Measurements from ENCODE around the gene BCDIN3D.

BCDIN3D gene

DNA sequence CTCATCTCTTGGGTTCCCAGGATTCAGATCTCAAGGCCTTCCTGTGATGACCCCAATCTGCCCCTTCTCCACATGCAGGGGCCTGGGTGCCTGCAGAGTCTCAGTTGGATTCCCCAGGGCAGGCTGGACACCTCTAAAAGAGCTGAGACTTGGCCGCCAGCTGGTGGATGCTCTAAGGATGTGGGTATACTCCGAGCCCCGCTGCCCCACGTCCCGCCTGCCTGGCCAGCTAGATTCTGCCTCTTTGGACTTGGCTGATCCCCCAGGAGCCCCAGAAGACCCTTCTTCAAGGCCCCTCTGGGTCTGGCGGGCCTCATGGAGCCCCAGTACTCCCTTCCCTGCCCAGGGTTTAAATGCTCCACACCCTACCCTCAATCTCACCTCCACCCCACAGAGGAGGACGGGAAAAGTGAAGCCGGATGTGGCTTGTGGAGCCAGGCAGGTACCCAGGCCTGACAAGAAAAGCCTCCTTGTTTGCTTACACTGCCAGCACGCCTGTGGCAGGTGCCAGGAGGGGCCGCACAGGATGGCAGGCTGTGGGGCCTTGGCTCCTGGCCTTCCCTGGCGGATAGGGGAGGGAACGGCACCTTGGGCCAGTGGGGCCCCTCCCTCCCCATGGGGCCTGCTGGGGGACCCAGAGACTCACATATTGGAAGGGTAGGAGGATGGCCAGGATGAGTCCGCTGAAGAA is 45.7 kb upstream of the BCDIN3D start:
- no peak for DNase-seq (ENCODE audit: low spot score)
- in situ Hi-C loops (cut with MboI; ENCODE audit: low pct_unique_long_range_greater_than_20kb, low sequenced_read_pairs, unreplicated experiment), result no loop called here

DNA sequence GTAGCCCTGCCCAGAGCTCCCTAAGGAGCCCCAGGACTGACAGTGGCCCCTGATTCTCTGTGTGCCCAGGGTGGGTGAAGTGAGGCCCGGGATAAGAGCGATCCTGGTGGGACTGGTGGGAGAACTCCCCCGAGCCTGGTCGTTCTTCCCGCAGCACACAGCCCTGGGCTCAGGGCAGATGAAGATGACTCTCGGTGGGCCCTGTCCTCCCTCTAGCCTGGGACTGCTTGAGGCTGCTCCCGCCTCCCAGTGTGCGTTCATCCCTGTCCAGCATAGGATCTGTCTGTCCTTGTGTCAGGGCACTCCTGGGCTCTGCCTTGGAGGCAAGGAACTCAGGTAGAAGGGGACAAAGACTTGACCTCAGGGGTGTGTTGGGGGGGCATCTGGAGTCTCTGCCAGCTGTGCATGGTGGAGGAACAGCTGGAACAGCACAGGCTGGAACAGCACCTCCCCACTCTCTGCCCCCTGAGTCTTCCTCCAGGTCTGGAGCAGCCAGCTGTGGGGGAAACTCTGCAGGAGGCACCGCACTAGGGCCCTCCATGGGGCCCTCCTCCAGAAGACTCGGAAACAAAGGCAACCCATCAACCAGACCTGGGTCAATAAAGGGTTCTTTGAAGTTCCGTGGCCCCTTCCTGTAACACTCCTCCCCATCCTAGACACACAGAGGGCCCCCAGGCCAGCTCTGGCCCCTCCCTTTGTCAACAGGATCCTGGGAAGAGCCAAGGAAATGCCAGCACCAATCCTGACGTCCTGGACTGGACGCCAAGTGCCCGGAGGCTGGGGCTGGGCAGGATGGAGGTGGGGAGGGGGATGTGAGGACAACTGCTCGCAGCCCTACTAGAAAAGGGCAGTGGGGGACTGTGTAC is 44.9 kb upstream of the BCDIN3D start:
- no peak for DNase-seq (ENCODE audit: low spot score)
- TF ChIP-seq, protein P1, sequence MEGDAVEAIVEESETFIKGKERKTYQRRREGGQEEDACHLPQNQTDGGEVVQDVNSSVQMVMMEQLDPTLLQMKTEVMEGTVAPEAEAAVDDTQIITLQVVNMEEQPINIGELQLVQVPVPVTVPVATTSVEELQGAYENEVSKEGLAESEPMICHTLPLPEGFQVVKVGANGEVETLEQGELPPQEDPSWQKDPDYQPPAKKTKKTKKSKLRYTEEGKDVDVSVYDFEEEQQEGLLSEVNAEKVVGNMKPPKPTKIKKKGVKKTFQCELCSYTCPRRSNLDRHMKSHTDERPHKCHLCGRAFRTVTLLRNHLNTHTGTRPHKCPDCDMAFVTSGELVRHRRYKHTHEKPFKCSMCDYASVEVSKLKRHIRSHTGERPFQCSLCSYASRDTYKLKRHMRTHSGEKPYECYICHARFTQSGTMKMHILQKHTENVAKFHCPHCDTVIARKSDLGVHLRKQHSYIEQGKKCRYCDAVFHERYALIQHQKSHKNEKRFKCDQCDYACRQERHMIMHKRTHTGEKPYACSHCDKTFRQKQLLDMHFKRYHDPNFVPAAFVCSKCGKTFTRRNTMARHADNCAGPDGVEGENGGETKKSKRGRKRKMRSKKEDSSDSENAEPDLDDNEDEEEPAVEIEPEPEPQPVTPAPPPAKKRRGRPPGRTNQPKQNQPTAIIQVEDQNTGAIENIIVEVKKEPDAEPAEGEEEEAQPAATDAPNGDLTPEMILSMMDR (IDR thresholded peaks at IDR 0.05; ENCODE audit: extremely low read depth, insufficient read depth, missing control alignments), result no peak
- in situ Hi-C loops (cut with MboI; ENCODE audit: low pct_unique_long_range_greater_than_20kb, low sequenced_read_pairs, unreplicated experiment), result no loop called here

More for the DNA sequence above, 45.7 kb upstream of the BCDIN3D start:
- TF ChIP-seq, protein P1 (IDR thresholded peaks at IDR 0.05; ENCODE audit: extremely low read depth, insufficient read depth, missing control alignments), result no peak

DNA sequence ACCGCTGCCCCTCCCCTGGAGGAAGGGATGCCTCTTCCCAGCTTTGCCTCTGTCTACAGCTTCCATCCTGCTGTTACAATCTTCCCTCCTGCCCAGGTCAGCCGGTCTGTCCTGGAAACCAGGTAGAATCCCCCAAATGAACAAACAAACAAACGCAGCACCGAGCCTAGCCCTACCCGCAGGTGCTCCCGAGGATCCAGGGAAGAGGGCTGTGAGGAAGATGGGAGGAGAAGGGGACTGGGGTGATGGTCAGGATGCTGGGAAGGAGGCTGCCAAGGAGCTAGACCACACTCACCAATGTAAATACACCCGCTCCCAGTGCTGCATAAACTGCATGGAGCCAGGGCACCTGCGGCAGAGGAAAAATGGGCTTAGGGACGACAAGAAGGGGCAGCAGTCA is 44.2 kb upstream of the BCDIN3D start:
- in situ Hi-C loops (cut with MboI; ENCODE audit: low pct_unique_long_range_greater_than_20kb, low sequenced_read_pairs, unreplicated experiment), result no loop called here
- TF ChIP-seq, protein P1 (IDR thresholded peaks at IDR 0.05; ENCODE audit: extremely low read depth, insufficient read depth, missing control alignments), result no peak

DNA sequence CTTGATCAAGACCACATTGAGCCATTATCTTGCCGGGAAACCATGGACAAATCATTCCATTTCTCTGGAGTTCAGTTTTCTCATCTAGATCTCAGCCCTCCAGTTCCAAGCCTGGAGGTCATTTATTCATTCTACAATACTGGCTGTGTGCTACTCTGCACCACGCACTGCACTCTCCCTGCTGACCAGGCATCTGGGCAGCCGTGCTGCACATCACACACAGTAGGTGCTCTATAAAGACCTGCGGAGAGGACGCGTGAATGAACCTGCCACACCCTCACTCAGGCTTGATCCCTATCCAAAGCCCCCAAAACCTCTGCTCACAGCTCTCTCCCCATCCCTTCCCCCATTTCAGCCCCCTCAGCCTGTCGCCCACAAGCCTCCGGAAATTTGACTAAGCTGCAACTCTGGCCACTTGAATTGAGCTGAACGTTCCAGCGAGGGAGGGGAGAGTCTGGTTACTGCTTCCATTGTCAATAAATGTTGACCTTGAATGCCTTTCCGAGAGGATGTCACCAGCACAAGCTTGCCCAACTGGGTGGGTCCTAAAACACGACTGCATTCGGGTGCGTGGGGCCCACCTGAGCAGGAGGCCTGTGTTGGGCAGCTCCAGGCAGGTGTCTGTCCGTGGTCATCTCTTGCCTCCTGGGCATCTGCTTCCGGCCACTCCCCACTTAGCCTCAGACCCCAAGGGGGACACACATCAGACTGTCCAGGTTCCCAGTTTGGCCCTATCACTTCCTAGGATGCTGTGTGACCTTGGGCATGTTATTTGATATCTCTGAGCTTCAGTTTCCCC is 43.0 kb upstream of the BCDIN3D start:
- in situ Hi-C loops (cut with MboI; ENCODE audit: low pct_unique_long_range_greater_than_20kb, low sequenced_read_pairs, unreplicated experiment), result no loop called here
- no peak for DNase-seq (ENCODE audit: low spot score)
- TF ChIP-seq, protein P1 (IDR thresholded peaks at IDR 0.05; ENCODE audit: extremely low read depth, insufficient read depth, missing control alignments), result no peak

More for the DNA sequence above, 44.2 kb upstream of the BCDIN3D start:
- no peak for DNase-seq (ENCODE audit: low spot score)

DNA sequence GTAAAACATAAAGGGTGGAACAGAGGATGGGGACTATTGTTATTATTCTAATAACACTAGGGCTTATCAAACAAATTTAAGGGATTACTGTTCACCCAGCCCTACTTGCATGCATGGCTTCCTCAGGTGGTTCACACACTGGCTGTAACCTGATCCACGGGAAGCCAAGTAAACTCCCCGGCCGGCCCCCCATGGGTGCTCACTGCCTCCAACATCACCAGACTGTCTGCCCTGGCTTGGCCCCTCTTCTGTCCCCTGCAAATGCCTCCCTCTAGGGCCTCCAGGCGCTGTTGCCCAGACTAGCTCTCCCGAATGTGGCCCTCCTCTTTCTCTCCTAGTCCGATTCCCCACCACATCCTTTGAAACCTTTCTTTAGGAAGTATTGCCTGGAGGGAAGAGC is 42.2 kb upstream of the BCDIN3D start:
- no peak for DNase-seq (ENCODE audit: low spot score)
- TF ChIP-seq, protein P1 (IDR thresholded peaks at IDR 0.05; ENCODE audit: extremely low read depth, insufficient read depth, missing control alignments), result no peak
- in situ Hi-C loops (cut with MboI; ENCODE audit: low pct_unique_long_range_greater_than_20kb, low sequenced_read_pairs, unreplicated experiment), result no loop called here

DNA sequence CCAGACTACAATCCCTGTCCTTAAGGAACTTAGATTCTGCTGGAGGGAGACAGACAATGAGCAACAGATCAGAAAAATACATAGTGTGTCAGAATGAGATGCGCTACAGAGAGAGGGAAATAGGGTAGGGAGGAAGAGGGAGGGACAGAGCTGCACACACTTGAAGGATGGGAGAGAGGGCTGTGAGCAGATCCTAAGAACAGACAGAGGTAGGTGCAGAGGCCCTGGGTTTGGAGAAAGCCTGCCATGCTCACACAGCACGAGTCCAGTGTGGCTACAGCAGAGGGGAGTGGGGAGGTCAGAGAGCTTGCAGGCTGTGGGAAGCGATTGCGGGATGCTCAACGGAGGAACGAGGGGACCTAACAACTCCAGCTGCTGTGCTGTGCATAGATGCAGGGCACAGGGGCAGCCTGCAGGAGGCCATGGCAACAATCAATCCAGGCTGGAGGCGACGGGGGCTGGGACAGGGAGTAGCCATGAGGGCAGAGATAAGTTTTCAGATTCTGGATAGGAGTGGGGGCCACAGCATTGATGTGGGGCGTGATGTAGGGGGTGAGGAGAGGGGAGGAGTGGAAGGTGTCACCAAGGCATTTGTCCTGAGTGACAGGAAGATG is 40.1 kb upstream of the BCDIN3D start:
- no peak for DNase-seq (ENCODE audit: low spot score)
- in situ Hi-C loops (cut with MboI; ENCODE audit: low pct_unique_long_range_greater_than_20kb, low sequenced_read_pairs, unreplicated experiment), result no loop called here
- TF ChIP-seq, protein P1 (IDR thresholded peaks at IDR 0.05; ENCODE audit: extremely low read depth, insufficient read depth, missing control alignments), result no peak
